SH-SY5Y (cell line): ENCODE results near the gene GLUL.

Experiments
- GATA2 ChIP-seq: IDR thresholded peaks from 2 replicates; pipeline ENCODE4 v1.6.1; 2011; ENCODE audit warnings: mild to moderate bottlenecking, low read depth, low read length
- GATA3 ChIP-seq: IDR thresholded peaks from 2 replicates; pipeline ENCODE4 v1.6.1; 2011; ENCODE audit warnings: low read depth, mild to moderate bottlenecking, low read length, moderate library complexity

The GLUL gene

DNA sequence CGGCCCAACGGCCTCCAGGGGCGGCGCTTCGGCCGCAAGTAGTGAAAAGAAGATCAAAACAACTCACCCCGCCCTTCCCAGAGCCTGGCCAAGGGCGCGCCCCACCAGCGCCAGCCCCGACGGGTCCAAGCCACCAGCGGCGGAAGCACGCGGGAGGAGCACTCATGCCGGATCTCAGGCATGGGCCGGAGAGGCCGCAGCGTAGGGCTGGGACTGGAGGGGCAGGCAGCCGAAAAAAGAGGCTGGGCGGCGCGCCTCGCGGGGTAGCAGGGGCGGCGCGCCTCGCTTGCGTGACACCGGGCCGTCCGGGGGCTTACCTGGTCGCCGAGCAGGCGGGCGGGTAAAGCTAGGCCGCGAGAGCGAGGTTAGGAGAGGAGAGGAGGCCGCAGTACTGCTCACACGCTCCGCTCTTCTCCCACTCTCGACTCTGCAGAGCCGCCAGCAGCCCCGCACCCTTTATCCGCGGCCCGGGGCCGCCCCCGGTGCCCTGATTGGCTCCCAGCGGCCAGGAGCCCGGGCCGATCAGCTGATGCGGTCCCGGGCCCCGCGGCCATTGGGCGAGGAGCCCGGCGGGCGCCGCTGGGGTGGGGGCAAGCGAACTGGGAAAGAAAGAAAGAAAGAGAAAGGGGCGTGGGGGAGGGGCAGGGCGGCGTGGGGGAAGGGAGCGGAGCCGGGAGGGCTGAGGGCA, at the start of gene GLUL:
Gene GLUL, minus strand, starts transcription at position 429 of the 688 bp plus-strand sequence. CDS start 3,053 bp downstream, outside the sequence.
- TF ChIP-seq GATA3 (no peak), GATA2 (0 out of 2 replicates have a peak, but pooled peaks have one; percentile 32)

DNA sequence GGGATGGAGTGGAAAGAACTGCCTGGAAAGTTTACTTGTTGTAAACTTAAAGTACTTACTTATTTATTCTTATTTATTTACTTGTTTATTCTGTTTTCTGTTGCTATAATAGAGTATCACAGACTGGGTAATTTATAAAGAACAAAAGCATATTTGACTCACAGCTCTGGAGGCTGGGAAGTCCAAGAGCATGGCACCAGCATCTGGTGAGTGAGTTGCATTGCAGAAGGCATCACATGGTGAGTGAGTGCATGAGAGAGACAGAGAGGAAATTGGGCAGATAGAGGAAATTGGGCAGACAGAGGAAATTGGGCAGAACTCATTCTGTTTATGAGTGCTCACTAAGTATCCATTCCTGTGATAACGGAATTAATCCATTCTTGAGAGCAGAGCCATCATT, 46.7 kb upstream of the GLUL start:
- no peak for TF ChIP-seq GATA2
- no peak for TF ChIP-seq GATA3

DNA sequence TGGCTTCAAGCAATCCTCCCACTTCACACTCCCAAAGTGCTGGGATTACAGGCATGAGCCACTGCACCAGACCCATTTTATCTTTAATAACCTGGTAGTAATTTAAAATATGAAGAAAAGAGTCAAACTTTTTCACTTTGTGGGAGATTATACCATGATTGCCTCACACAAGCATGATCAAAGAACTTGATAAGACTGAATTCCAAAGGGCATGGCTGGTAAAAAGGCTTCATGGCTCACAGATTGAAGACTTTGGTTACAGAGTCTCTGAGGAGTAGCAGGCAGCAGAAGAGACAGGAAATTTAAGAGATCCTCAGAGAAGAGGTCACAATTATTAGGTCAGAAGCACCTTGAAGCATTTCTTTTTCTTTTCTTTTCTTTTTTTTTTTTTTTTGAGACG, 42.0 kb upstream of the GLUL start:
- TF ChIP-seq GATA3 (no peak), GATA2 (no peak)

DNA sequence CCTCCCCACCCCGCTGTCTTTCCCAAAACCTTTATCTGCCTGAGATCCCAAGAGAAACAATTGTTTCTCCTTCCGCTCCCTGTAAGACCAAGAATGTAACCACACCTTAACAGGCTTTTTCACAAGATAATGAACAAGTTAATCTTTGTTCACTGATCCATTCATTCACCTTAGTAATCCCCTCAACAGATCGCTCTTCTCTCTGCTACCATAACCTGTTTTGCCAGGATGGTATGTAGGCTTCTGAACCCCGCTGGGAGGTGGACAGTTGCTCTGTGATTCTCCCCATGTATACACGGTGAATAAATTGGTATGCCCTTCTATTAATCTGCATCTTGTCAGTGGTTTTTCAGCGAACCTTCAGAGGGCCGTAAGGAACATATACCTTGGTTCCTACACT, 39.7 kb upstream of the GLUL start:
- TF ChIP-seq GATA2, result no peak
- TF ChIP-seq GATA3, result no peak

DNA sequence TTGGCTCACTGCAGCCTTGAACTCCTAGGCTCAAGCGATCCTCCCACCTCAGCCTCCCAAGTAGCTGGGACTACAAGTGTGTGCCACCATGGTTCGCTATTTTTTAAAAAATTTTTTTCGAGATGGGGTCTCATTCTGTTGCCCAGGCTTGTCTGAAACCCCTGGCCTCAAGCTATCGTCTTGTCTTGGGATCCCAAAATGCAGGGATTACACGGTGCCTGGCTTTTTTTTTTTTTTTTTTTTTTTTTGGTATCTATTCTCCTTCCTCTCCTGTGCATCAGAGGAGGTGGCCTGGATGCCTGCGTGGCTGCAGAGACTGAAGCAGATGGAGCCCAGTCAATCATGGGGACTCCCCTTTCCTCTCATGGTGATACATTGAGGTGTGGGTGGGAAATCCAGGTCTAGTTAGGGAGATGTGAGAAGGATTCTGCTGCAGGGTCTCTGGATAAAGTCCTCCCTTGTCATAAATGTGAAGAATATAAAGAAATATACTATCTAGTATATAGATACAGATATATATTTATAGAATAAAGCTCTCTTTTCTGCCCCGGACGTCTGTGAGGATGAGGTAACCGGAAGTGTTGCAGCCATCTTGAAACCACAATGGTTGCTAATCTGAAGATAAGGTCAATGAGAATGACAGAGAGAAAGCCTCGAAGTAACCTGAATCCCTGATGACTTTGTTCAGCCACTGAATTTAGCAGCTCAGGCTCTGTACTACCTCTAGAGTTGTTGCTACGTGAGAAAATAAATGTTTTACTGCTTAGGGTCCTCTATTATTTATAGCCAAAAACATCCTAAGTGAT, 38.9 kb upstream of the GLUL start:
- TF ChIP-seq GATA2, result no peak
- no peak for TF ChIP-seq GATA3

DNA sequence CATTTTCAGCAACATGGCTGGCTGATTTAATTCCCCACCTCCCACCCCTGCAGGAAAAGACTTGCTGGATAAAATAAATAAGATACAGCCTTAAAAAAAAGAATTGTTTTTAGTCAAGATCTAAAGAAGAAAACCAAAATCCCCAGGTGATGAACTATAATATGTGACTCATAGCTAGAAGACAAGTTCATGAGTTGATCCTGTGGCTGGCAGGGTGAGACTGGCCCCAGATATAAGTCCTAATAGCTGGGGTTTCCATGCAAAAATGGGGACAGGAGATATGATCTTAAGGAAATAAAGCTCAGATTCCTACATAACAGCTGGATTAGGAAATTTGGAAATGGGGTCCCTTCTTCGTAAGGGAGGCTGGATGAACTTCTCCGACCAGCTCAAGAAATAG, 36.5 kb upstream of the GLUL start:
- TF ChIP-seq GATA3, result no peak
- no peak for TF ChIP-seq GATA2

DNA sequence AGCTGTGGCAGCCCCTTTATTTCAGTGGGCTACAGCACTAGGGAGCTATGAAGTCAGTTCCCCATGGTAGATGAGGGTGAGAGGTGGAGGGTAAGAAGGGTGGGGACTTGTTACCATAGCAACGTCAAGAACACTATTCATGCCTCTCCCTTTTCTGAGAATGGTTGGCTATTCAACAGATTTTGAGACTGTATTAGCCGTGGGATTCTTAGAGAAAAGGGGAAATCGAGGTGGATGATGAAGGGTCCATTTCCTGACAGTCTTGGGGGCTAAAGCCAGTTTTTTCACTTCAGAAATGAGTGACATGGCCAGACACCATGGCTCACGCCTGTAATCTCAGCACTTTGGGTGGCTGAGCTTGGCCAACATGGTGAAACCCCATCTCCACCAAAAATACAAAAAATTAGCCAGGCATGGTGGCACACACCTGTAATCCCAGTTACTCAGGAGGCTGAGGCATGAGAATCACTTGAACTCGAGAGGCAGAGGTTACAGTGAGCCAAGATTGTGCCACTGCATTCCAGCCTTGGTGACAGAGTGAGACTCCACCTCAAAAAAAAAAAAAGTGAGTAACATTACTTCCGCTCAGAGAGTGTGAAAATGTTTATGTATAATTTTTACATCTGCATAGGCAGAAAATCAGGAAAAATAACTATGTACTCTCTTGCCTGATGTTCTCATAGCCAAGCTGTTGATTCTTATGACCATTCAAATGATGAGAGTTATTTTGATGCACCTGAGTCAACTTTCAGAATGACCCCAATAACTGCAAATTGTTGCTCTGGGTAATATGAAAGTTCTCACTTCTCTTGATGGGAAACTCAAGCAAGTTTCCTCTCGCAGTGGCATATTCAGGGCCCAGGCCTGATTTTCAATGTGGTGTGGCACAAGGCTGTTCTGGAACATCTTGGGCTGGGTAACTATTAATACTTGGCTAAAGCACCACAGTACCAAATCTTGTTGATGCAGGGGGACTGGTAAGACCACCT, 35.1 kb upstream of the GLUL start:
- TF ChIP-seq GATA3, result no peak
- no peak for TF ChIP-seq GATA2

DNA sequence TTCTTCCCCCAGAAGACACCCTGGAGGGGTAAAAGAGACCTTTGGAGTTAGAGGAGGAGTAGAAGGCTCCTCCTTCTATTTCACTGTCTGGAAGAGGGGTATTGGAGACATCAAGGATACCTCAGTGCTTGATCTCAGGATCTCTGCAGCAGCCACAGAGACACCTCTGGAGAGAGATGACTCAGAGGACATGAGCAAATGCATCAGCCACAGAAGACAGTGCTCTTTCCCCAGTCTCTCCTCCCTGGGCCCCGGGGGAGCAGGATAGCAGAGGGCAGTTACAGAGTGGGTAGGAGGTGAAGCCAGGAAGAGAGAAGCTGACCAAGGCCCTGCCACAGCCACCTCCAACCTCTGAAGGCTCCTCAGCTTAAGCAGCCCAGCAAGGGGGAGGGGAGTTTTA, 24.2 kb upstream of the GLUL start:
- TF ChIP-seq GATA3 (no peak), GATA2 (no peak)

DNA sequence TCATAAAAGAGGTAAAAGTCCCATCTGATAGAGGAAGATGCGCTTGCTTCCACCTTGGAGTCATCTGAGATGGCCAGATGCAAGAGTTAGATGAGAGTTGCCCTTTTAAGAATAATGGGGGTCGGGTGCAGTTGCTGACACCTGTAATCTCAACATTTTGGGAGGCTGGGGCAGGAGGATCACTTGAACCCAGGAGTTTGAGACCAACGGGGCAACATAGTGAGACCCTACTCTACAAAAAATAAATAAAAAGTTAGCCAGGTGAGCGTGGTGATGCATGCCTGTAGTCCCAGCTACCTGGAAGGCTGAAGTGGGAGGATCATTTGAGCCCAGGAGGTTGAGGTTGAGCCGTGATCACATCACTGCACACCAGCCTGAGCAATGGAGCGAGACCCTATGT, 22.4 kb upstream of the GLUL start:
- TF ChIP-seq GATA2 (no peak), GATA3 (no peak)

DNA sequence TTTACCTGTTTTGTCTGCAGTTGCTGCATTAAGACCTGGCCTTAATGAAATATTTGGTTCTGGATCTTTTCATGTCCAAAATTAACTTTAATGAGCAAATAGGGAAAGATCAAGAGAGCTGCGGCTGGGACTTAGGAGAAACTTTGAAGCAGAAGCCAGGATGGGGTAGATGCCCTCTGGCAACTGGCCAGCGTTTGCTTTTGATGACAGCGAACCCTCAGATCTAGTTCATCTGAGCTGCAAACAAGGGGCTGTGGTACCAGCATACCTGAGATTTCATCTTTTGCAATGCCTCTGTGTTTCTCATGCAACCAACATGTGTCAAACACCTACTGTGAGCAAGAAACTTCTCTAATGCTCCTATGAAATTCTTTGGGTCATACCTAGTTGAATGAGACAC, 21.9 kb upstream of the GLUL start:
- TF ChIP-seq GATA3 (no peak), GATA2 (no peak)

DNA sequence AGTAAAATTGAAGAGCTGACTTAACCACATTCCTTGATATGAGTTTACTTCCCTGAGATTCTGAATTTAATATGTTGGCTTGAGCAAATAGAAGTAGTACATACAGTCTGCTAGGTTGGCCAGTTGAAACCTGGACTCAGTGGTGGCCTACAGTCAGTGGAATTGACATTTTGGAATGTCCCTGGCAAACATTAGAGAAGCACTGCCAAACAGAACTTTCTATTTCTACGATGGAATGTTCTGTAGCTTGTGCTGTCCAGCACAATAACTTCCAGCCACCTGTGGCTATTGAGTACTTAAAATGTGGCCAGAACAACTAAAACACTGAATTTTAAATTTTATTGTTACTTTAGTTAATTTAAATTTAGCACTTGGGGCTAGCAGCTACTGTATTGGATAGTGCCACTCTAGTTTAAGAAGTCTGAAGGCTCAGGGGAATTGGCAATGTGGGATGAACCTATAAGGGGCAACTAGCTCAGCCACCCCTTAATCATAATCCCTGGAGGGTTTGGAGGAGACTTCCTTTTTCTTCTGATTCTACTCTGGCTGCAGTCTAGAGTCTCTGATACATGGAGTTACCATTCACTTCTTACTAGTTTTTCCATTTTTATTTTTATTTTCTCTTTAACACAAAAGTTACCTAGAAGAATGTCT, 19.2 kb upstream of the GLUL start:
- TF ChIP-seq GATA2, result no peak
- TF ChIP-seq GATA3, result no peak

DNA sequence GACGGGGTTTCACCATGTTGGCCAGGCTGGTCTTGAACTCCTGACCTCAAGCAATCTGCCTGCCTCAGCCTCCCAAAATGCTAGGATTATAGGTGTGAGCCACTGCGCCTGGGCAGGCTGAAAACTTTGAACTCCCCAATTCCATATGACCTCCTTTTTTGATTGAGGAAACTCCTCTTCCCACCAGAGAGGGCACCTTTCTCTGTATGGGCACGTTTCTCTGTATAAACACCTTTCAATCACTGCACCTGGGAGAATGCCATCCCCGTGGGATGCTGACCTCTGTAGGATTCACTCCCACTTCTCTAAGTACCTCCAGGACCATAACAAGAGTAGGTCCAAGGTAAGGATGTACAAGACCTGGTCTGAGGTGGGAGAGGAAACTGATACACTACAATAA, 18.5 kb upstream of the GLUL start:
- TF ChIP-seq GATA2 (no peak), GATA3 (no peak)

DNA sequence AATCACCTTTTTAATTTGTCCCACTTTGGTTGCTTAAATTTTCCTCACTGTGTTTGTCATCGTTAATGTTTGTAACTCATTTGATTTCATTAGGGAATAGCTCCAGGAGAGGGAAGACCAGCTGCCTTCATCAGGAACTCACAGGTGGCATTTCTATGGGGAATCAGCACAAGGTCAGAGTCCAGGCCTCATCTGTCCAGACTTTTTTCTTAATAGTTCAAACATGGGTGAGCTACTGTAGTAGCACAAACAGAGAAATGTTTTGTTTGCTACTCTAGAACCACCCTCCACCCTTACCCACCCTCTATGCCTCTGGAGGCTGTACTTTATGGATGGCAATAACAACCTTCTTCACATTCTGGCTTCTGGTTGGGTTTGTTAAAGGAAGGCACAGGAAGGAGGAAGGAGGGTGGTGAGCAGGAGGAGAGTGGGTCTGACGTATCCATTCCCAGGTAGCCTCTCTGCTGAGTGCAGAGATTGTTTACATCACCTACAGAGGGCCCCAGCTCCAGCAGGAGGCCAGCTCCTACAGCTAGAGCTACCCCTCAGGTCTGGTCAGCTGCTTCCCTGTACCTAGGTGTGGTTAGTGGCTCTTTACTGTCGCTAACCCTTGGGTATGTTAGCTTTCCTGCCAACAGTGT, 17.0 kb upstream of the GLUL start:
- TF ChIP-seq GATA2 (no peak), GATA3 (no peak)
